Measurements from ENCODE around the gene DIPK1C.

DNA sequence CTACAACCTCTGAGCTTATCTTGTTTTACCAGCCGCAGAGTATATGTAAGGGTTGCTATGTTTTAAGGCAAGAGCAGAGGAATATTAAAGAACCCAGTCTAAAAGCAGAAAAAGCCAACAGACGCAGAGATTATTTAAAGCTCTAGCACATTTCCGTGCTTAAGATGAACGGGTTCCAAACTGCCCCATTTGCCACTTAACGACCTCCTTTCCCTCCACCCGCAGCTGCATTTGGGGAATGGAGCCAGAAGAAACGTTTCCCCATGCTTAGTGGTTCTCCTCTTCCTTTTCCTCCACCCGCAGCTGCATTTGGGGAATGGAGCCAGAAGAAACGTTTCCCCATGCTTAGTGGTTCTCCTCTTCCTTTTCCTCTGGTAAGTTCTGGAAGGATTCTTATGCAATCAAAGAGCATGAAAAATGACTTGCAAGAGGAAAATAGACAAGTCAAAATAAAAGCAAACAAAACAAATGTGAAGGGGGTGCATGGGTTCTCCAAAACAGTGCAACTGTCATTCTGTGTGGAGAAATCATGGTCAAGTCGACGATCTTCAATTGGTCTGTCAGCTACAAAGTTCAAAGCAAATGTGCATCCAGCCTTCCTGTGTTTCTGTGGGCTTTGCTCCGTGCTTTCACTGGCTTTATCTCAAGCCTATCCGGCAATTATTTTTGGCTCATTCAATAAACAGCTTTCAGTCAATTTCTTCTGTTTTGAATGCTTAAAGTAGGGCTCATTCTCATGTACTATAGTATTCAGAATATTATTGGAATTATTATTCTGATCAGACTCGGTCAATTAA lies 57.8 kb downstream of the DIPK1C start:
- TF ChIP-seq, protein P1, sequence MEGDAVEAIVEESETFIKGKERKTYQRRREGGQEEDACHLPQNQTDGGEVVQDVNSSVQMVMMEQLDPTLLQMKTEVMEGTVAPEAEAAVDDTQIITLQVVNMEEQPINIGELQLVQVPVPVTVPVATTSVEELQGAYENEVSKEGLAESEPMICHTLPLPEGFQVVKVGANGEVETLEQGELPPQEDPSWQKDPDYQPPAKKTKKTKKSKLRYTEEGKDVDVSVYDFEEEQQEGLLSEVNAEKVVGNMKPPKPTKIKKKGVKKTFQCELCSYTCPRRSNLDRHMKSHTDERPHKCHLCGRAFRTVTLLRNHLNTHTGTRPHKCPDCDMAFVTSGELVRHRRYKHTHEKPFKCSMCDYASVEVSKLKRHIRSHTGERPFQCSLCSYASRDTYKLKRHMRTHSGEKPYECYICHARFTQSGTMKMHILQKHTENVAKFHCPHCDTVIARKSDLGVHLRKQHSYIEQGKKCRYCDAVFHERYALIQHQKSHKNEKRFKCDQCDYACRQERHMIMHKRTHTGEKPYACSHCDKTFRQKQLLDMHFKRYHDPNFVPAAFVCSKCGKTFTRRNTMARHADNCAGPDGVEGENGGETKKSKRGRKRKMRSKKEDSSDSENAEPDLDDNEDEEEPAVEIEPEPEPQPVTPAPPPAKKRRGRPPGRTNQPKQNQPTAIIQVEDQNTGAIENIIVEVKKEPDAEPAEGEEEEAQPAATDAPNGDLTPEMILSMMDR (conservative IDR thresholded peaks at IDR 0.05), result no peak
- no peak for TF ChIP-seq EZH2 (IDR thresholded peaks at IDR 0.05; ENCODE audit: low read depth)
